ENCODE results near the gene PDCD2L.

DNA sequence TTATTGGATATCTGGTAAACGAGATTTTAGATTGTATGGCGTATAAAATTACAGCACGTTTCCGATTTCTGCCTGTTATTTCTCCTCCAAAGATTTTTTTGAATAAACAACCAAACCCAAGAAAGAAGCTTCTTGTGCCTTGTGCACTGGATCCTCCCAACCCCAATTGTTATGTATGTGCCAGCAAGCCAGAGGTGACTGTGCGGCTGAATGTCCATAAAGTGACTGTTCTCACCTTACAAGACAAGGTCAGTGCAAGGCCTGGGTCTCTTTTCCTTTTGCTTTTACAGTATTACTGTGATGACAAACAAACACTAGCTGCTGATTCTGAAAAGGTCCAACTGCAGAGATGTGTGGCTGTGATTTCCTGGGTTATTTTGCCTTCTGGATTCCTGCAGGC, 54.5 kb downstream of the PDCD2L start:
- no peak for TF ChIP-seq POLR2A (IDR thresholded peaks at IDR 0.05)
- TF ChIP-seq, protein P1, sequence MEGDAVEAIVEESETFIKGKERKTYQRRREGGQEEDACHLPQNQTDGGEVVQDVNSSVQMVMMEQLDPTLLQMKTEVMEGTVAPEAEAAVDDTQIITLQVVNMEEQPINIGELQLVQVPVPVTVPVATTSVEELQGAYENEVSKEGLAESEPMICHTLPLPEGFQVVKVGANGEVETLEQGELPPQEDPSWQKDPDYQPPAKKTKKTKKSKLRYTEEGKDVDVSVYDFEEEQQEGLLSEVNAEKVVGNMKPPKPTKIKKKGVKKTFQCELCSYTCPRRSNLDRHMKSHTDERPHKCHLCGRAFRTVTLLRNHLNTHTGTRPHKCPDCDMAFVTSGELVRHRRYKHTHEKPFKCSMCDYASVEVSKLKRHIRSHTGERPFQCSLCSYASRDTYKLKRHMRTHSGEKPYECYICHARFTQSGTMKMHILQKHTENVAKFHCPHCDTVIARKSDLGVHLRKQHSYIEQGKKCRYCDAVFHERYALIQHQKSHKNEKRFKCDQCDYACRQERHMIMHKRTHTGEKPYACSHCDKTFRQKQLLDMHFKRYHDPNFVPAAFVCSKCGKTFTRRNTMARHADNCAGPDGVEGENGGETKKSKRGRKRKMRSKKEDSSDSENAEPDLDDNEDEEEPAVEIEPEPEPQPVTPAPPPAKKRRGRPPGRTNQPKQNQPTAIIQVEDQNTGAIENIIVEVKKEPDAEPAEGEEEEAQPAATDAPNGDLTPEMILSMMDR (IDR thresholded peaks at IDR 0.05) = no peak
